Body of pancreas (tissue), 4 donors: ENCODE results near the gene KANSL1L. TPM values are rescaled to one million over a fixed set of nuclear protein-coding genes. Genes with fewer than 3 reads are reported as not detected.
A peak's percentile ranks its signal among the peaks of the same experiment; 100 is the strongest.

Experiments
- ATAC-seq: fragments of 150-250 bp; one replicate; pipeline ENCODE4 v1.9.1; 2016
- DNase-seq, 4 donors: peaks; one replicate each; pipeline ENCODE4 v3.0.0-alpha.2; 2019
- H3K27ac ChIP-seq, 4 donors: fragments of 200-600 bp; sonication (generic); 1 replicate in 3 of 4; 2 replicates in 1 of 4; pipeline versions ENCODE4 v1.5.1 to v1.6.1; 2016 to 2019; ENCODE audit warnings: mild to moderate bottlenecking in 1 of 4, mixed read lengths in 1 of 4, moderate library complexity in 1 of 4
- H3K27me3 ChIP-seq, 2 donors: fragments of 200-600 bp; sonication (generic); one replicate each; pipeline ENCODE4 v1.6.0; 2016; ENCODE audit warnings: mild to moderate bottlenecking in 1 of 2
- H3K36me3 ChIP-seq, 2 donors: fragments of 200-600 bp; sonication (generic); replicated peaks in 1 of 2; 2 replicates each; pipeline ENCODE4 v1.5.1; 2016; ENCODE audit warnings: low read depth in 2 of 2; ENCODE audit not compliant: insufficient read depth in 1 of 2
- H3K4me1 ChIP-seq: fragments of 200-600 bp; sonication (generic); one replicate; pipeline ENCODE4 v1.6.0; 2016
- H3K4me3 ChIP-seq, 2 donors: fragments of 200-600 bp; sonication (generic); 1 replicate in 1 of 2; 2 replicates in 1 of 2; pipeline ENCODE4 v1.5.1; 2016 to 2019
- H3K9me3 ChIP-seq, 3 donors: fragments of 200-600 bp; sonication (generic); 1 replicate in 2 of 3; 2 replicates in 1 of 3; pipeline ENCODE4 v1.5.1; 2016
- POLR2A ChIP-seq, 3 donors: fragments of 450-650 bp; IDR thresholded peaks; one replicate each; pipeline ENCODE4 v1.6.1; 2016; ENCODE audit warnings: antibody characterized with exemption in 3 of 3, mild to moderate bottlenecking in 2 of 3
- WGBS, 2 donors: methylation state at CpG; one replicate each; pipeline ENCODE4 v1.1.5; 2017; 5-methylcytosine and 5-hydroxymethylcytosine counted together
- intact Hi-C: fragments of 100-400 bp; cut with DNase I; formaldehyde crosslinking; loops from one replicate; pipeline ENCODE4 v1.15.1; 2023
- total RNA-seq, 2 donors: library from RNA; depleted of rRNA; stranded (reverse); fragments of >200 nt; gene quantifications; one replicate each; pipeline ENCODE4 v1.1.0, GENCODE V29; 2016
- TF ChIP-seq, protein P1 (sequence below), 7 experiments: fragments of 450-650 bp in 4 of 7; fragments of 200-600 bp in 3 of 7; sonication (generic) in 3 of 7; IDR thresholded peaks; one replicate each; pipeline ENCODE4 v1.5.1; 2016 to 2019; ENCODE audit warnings: antibody characterized with exemption in 7 of 7

The KANSL1L gene
- total RNA-seq, 2 donors from 2014 or later = 26.5 to 94.9 TPM

DNA sequence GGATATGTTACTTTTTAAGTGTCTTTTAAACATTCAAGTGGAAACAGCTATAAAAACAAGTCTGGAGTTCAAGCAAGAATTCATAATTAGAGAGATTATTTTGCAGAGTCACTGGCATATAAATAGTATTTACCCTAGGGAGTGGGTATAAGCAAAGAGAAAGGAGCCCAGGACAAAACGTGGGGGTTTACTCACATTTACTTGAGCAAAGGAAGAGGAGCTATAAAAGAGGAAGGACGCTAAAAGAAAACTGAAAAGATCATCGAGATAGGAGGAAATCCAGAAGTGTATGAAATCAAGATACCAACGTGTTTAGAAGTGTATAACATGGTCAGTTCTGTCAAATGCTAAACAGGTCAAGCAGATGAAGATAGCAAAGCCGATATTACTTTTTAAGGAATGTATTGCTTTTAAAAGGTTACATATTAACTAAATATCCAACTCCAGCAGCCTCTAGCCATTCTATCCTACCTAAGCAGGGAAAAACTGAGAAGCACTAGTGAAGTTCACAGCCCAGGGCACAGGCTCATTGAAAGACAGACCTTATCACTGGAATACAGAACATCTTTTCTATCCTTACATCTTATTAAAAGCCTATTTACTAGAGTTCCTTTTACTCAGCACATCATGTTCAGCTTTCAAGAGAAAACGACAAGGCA is 8.6 kb downstream of the KANSL1L start:
- peak overlapping the region in 3 of 4 donors; percentile 1 to 63 (median 23) for H3K27ac ChIP-seq
- H3K9me3 ChIP-seq = peaks cover 0 to 3% (median 0%) of the 10 kb centered on the region in 3 donors
- ATAC-seq (no peak), DNase-seq (no peak)
- H3K36me3 ChIP-seq = no peaks in the 10 kb centered on the region
- H3K4me1 ChIP-seq = peaks cover 37% of the 10 kb centered on the region
- WGBS, 2 donors = 10% methylated on average over 6 of the region's 6 CpGs
- H3K4me3 ChIP-seq = no peak overlapping the region
- intact Hi-C loops = no loop called here
- TF ChIP-seq POLR2A (IDR thresholded peaks at IDR 0.05) = no peak
- no peaks in the 10 kb centered on the region for H3K27me3 ChIP-seq

DNA sequence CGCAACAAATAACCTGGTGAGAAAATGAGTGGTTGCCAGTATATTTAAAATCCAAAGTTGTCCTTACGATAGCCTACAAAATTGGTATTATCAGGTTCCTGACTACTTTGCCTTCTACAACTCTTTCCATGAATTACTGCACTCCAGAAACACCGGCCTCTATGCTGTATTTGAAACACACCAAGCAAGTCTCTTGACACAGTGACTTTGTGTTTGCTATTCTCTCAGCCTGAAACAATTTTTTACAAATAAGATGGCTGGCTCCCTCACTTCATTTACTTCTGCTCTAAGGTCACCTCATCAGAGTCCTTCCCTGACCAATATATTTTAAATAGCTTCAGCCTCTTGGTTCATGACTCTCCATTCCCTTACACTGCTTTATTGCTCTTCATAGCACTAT is 12.2 kb downstream of the KANSL1L start:
- ATAC-seq (no peak), DNase-seq (no peak)
- H3K27ac ChIP-seq = no peak overlapping the region
- WGBS, 2 donors = 97 to 98% methylated on average over 3 of the region's 3 CpGs
- intact Hi-C loops = no loop called here
- peaks cover 18% of the 10 kb centered on the region for H3K4me1 ChIP-seq
- no peaks in the 10 kb centered on the region for H3K36me3 ChIP-seq
- H3K4me3 ChIP-seq = no peak overlapping the region
- TF ChIP-seq POLR2A (IDR thresholded peaks at IDR 0.05) = no peak
- TF ChIP-seq, protein P1, sequence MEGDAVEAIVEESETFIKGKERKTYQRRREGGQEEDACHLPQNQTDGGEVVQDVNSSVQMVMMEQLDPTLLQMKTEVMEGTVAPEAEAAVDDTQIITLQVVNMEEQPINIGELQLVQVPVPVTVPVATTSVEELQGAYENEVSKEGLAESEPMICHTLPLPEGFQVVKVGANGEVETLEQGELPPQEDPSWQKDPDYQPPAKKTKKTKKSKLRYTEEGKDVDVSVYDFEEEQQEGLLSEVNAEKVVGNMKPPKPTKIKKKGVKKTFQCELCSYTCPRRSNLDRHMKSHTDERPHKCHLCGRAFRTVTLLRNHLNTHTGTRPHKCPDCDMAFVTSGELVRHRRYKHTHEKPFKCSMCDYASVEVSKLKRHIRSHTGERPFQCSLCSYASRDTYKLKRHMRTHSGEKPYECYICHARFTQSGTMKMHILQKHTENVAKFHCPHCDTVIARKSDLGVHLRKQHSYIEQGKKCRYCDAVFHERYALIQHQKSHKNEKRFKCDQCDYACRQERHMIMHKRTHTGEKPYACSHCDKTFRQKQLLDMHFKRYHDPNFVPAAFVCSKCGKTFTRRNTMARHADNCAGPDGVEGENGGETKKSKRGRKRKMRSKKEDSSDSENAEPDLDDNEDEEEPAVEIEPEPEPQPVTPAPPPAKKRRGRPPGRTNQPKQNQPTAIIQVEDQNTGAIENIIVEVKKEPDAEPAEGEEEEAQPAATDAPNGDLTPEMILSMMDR (IDR thresholded peaks at IDR 0.05) = no peak
- H3K9me3 ChIP-seq = peaks cover 0 to 3% (median 0%) of the 10 kb centered on the region in 3 donors
- H3K27me3 ChIP-seq = no peaks in the 10 kb centered on the region

DNA sequence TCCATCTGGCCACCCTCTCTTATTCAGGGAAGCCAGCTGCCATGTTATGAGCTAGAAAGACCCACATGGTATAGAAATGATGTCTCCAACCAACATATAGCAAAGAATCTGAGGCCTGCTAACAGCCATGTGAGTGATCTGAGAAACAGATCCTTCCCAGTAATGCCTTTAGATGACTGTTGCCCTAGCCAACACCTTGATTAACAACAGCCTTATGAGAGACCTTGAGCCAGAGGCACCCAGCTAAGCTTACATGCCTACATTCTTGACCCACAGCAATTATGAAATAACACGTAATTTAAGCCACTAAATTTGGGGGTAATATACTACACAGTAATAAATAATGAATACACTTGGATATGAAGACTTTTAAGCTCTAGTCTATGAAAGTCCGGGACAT is 13.0 kb downstream of the KANSL1L start:
- TF ChIP-seq, protein P1 (IDR thresholded peaks at IDR 0.05) = no peak
- TF ChIP-seq POLR2A (IDR thresholded peaks at IDR 0.05) = no peak
- ATAC-seq (no peak), DNase-seq (no peak)
- intact Hi-C loops = no loop called here
- Histone ChIP-seq H3K4me1 (peaks cover 16% of the 10 kb centered on the region), H3K27me3 (no peaks in the 10 kb centered on the region), H3K9me3 (peaks cover 0 to 3% (median 0%) of the 10 kb centered on the region in 3 donors), H3K27ac (no peak overlapping the region), H3K36me3 (no peaks in the 10 kb centered on the region), H3K4me3 (no peak overlapping the region)
- WGBS, 2 donors = 82% methylated on average over 2 of the region's 2 CpGs

- TF ChIP-seq, protein P1 (IDR thresholded peaks at IDR 0.05) = no peak
- no peak for TF ChIP-seq POLR2A (IDR thresholded peaks at IDR 0.05)
- DNase-seq (no peak), ATAC-seq (no peak)
- peaks cover 0 to 3% (median 0%) of the 10 kb centered on the region in 3 donors for H3K9me3 ChIP-seq
- no peaks in the 10 kb centered on the region for H3K27me3 ChIP-seq
- no peak overlapping the region for H3K4me3 ChIP-seq
- no peaks in the 10 kb centered on the region for H3K36me3 ChIP-seq
- no peak overlapping the region for H3K27ac ChIP-seq
- intact Hi-C loops = no loop called here
- WGBS, 2 donors = 72 to 84% methylated on average over 3 of the region's 3 CpGs
- peaks cover 9% of the 10 kb centered on the region for H3K4me1 ChIP-seq
Observed at GRCh38 chr2:210157526-210157925, 13.7 kb downstream of the KANSL1L start.

- peaks cover 0 to 10% of the 10 kb centered on the region in 2 donors for H3K36me3 ChIP-seq
- H3K27me3 ChIP-seq = no peaks in the 10 kb centered on the region
- DNase-seq = no peak
- H3K9me3 ChIP-seq = no peaks in the 10 kb centered on the region
- intact Hi-C loops = no loop called here
- no peak overlapping the region for H3K4me3 ChIP-seq
- no peak for TF ChIP-seq POLR2A (IDR thresholded peaks at IDR 0.05)
- TF ChIP-seq, protein P1 (IDR thresholded peaks at IDR 0.05) = no peak
- ATAC-seq = no peak
- H3K4me1 ChIP-seq = no peaks in the 10 kb centered on the region
- H3K27ac ChIP-seq = no peak overlapping the region
Observed at GRCh38 chr2:210147614-210148013, 23.6 kb downstream of the KANSL1L start.
